ENCODE measurements around the gene RAB12.

DNA sequence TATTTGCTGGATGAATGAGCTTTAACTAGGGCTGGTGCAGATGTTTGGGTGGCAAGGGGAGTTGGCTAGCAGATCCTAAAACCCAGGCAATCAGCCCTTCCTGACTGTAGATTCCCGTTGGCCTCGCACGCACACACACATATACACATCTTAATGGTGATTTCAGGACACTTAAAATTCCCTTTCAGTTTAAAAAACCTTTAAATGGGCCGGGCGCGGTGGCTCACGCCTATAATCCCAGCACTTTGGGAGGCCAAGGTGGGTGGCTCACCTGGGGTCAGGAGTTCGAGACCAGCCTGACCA lies 76.6 kb downstream of the RAB12 start:
- TF ChIP-seq REST (IDR thresholded peaks at IDR 0.05; ENCODE audit: low read depth) (no peak), FOSL1 (IDR thresholded peaks at IDR 0.05; ENCODE audit: low read depth) (no peak), CEBPB (IDR thresholded peaks at IDR 0.05; ENCODE audit: low read depth) (no peak), ZNF274 (IDR thresholded peaks at IDR 0.05; ENCODE audit: low read depth, low read length) (no peak), CTCF (IDR thresholded peaks at IDR 0.05 in 2 of 3, conservative IDR thresholded peaks at IDR 0.05 in 1 of 3; ENCODE audit: borderline replicate concordance in 1 of 3, insufficient read depth in 1 of 3, low read depth in 2 of 3, low read length in 2 of 3) (no peak), RAD21 (IDR thresholded peaks at IDR 0.05; ENCODE audit: low read depth) (no peak), POLR2A (IDR thresholded peaks at IDR 0.05; ENCODE audit: borderline replicate concordance, extremely low read depth, insufficient read depth, insufficient read length) (no peak), ELF1 (IDR thresholded peaks at IDR 0.05; ENCODE audit: borderline replicate concordance, low read depth) (no peak), EZH2phosphoT487 (IDR thresholded peaks at IDR 0.05; ENCODE audit: borderline replicate concordance) (no peak), TCF7L2 (IDR thresholded peaks at IDR 0.05; ENCODE audit: borderline replicate concordance, extremely low read depth, insufficient read depth, insufficient read length) (no peak), ZFX (IDR thresholded peaks at IDR 0.05) (no peak)
- TF ChIP-seq, protein P1, sequence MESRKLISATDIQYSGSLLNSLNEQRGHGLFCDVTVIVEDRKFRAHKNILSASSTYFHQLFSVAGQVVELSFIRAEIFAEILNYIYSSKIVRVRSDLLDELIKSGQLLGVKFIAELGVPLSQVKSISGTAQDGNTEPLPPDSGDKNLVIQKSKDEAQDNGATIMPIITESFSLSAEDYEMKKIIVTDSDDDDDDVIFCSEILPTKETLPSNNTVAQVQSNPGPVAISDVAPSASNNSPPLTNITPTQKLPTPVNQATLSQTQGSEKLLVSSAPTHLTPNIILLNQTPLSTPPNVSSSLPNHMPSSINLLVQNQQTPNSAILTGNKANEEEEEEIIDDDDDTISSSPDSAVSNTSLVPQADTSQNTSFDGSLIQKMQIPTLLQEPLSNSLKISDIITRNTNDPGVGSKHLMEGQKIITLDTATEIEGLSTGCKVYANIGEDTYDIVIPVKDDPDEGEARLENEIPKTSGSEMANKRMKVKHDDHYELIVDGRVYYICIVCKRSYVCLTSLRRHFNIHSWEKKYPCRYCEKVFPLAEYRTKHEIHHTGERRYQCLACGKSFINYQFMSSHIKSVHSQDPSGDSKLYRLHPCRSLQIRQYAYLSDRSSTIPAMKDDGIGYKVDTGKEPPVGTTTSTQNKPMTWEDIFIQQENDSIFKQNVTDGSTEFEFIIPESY (IDR thresholded peaks at IDR 0.05; ENCODE audit: extremely low read depth, insufficient replicate concordance, low read length), result no peak
- TF ChIP-seq, protein P2, sequence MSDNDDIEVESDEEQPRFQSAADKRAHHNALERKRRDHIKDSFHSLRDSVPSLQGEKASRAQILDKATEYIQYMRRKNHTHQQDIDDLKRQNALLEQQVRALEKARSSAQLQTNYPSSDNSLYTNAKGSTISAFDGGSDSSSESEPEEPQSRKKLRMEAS (IDR thresholded peaks at IDR 0.05), result no peak
